NCI-H146 treated with DMSO at 0.1 percent for 48 hours (cell line): ENCODE results near the gene GAS6.
"Not testable (repeated sequence)": the region's sequence is repeated elsewhere in the genome, so short reads cannot be mapped to it uniquely, and the experiment has no call there.

Source experiments
- DNase-seq: peaks from one replicate; lab custom pipeline; 2025; ENCODE audit not compliant: unreplicated experiment; lab: John Stamatoyannopoulos, UW

Gene GAS6

DNA sequence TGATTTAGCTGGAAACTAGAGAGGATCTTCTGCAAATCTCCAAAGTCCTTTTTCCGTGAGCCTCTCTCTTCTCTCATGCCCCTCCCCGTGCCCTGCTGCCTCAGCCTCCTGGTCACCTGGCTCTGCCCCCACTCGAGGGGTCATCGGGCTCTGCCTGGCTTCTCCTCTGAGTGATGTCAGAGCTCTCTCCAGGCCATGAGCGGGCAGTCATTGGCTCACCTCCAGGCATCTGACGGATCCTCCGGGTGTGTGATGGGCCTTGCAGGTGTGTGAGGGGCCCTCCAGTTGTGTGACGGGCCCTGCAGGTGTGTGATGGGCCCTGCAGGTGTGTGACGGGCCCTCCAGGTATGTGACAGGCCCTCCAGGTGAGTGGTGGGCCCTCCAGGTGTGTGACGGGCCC, 10.3 kb upstream of the GAS6 start:
- no peak for DNase-seq

DNA sequence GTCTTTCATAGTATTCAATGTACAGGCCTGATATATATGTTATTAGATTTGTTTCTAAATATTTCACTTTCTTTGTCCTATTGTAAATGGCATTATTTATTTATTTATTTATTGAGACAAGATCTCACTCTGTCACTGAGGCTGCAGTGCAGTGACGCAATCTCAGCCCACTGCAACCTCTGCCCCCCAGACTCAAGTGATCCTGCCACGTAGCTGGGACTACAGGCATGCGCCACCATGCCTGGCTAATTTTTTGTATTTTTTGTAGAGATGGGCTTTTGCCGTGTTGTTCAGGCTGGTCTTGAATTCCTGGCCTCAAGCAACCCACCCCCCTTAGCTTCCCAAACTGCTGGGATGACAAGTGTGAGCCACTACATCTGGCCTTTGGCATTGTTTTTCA, 5.4 kb upstream of the GAS6 start:
- DNase-seq, result no peak

DNA sequence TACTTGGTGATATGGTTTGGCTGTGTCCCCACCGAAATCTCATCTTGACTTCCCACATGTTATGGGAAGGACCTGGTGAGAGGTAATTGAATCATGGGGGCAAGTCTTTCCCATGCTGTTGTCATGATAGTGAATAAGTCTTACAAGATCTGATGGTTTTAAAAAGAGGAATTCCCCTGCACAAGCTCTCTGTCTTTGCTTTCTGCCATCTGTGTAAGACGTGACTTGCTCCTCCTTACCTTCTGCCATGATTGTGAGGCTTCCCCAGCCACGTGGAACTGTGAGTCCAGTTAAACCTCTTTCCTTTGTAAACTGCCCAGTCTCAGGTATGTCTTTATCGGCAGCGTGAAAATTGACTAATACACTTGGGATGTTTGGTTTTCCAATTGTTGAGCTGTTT, 4.0 kb upstream of the GAS6 start:
- DNase-seq, result not testable (repeated sequence)

DNA sequence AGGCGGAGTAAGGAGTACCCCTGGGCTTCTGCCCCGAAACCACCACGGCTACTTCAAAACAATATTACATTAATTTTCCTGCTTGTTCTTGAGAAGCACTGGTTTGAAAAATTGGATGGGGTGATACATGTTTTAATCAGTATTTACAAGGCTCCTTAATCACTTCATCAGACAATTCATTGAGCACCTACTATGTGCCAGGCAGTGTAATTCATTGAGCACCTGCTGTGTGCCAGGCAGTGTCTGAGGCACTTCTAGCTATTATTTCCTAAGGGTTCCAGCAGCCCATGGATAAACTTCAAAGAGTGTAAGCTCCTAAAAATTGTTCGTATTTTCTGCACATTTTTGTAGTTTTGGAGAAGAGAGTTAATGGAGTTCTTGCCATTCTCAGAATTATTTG, 1.6 kb upstream of the GAS6 start:
- DNase-seq, result no peak

DNA sequence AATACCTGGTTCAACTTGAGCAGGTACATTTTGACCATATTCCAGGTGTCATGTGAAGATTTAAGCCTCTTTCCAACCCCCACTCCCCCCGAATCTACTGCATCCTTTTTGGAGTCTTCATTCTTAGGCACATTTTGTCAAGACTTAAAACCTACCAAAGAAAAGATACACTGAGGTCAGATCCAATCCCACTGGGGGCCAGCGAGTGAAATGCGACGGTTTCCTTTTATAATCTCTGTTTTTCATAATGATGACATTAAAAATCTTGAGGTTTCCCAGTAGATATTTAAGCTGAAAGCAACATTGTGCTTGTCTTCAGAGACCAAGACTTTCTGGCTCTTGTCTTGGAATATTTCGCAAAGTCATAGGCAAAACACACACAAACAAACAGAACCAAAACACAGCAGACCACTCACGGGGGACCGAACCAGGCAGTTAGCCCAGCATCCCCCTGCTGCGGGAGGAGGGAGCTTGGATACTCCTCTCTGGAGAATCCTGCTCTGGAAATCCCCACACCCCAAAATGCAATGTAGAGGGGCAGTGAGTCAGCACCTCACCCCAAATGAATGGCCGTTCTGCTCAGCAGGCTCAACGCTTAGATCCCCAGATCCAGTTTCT, 506 bp upstream of the GAS6 start:
- no peak for DNase-seq

DNA sequence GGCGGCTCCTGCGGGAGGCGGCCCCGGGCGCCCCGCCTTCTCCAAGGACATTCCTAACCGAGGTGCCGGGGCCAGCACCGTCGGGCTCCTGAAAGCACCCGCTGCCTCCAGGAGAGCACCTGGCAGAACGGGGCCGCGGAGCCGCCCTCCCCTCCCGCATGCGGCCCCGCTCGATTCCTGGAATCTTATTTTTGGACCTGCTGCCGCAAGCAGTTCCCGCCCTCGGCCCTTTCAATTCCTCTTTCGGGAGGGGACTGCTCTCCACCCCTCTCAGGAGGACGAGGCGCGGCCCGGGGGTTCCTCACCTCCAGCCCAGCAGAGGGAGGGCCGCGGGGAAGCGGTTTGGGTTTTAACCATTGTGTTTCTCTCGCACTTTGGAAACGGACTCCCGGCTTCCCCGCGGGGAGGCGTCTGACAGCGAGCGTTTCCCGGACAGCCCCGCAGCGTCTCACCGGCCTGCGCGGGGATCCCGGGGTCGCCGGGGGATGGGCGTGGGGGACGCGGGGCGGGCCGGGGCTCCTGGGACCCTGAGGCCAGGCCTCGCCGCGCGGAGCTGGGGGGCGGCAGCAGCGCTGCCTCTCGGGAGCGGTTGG, 849 bp downstream of the GAS6 start:
- no peak for DNase-seq

DNA sequence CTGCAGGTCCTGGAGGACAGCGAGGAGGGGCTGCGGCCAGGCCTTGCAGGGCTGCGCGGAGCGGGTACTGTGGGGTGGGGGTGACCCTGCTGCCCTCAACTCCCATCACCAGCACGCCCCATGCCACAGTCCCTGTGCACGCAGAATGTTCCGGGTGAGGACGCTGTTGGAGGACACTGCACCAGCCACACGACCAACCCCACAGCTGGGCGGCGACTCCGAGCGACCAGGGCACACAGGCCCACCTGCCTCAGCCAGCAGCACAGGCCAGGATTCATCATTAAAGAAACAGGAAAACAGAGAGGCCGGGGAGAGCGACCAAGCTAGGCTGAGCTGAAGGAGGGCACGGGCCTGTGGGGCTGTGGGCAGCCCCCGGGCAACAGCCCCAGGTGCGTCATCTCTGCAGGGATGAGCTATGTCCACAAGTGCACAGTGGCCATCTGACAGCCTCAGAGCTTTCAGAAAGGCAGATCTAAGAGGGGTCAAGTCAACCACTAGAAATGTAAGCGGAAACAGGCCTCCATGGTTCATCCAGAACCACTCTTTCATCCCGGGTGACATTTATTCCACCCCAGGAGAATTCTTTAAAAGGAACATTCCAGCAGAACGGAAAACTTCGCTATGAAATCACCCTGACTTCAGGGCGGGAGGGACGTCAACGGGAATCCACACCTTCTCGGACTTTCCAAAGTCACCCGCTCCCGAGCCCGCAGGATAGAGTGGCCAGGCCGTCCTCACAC, 1.5 kb downstream of the GAS6 start:
- DNase-seq, result no peak

DNA sequence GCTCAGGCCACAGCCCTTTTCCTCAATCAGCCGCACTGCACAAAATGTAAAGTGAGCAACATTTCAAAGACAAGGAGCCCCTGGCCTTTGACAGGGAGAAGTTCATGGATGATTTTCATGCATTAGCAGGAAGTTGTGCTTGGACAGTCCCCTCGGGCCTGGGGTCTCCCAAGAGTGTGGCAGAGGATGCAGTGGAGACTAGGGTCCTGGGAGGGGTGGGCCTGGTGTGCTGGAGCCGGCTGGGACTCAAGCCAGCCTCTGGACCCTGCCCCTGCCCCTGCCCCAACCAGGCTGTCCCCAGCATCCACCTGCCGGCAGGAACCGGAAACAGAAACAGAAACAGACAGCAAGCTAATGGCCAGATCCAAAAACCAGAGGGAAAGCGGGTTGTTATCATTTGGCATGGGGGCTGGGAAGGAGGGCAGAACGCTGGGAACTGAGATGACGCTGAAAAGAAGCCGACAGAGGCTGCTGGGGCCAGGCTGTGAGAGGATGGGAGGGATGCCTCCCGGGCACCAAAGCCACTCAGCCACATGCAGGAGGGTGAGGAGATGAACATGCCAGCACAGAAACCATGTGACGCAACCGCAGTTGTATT, 2.3 kb downstream of the GAS6 start:
- DNase-seq, result no peak

DNA sequence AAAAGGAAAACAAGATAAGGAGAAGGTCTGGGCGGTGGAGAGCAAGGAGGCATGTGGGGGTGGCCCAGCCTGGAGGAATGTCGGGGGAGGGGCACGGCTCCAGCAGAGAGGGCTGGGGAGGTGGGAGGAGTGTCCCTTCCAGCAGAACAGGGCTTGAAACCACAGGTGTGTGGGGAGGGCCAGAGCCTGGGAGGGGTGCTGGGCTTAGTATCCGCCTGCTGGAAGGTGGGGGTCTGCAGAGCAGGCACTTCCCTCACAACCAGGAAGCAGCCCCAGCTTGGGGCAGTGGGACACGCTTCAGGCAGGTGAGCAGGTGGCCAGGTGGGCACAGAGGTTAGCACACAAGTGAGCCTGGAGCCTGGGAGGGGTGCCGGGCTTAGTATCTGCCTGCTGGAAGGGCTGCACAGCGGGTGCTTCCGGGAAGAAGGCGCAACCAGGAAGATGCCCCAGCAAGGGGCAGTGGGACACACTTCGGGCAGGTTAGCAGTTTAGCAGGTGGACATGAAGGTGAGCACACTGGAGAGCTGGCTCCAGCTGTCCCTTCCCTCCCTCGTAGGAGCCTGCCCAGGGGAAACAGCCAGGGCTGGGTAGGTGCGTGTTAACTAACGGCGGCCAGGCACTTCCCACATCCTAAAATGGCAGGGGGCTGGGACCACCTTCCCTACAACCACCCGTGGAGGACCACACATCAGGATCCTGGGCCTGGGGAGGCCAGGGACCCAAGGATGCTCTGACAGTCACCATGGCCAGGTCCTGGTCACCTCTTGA, 3.0 kb downstream of the GAS6 start:
- no peak for DNase-seq

DNA sequence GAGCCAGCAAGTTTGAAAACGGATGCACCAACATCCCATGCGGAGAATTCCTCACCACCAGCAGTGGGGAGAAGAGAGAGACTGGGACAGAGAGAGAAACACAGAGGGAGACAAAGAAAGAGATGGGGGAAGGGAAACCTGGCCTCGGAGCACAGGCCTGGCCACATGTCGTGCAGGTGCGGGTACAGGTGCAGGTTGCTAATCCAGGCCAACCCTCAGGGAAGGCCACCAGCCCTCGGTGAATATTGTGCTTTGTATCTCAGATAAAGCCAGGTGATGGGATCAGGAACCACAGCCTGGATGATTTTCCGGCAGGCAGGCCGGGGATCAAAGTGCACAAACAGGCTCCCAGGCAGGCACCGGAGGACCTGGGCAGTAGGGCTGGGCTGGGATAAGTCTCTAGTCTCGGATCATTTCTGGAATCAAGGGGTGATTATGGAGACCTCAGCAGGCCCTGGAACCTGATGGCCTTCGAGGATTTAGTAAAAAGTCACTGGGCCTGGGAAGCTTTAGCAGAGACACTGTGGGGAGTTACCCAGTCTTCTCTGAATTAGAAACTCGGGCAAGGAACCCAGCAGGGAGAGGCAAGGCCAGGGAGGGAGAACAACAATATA, 3.7 kb downstream of the GAS6 start:
- DNase-seq, result peak; percentile 19

DNA sequence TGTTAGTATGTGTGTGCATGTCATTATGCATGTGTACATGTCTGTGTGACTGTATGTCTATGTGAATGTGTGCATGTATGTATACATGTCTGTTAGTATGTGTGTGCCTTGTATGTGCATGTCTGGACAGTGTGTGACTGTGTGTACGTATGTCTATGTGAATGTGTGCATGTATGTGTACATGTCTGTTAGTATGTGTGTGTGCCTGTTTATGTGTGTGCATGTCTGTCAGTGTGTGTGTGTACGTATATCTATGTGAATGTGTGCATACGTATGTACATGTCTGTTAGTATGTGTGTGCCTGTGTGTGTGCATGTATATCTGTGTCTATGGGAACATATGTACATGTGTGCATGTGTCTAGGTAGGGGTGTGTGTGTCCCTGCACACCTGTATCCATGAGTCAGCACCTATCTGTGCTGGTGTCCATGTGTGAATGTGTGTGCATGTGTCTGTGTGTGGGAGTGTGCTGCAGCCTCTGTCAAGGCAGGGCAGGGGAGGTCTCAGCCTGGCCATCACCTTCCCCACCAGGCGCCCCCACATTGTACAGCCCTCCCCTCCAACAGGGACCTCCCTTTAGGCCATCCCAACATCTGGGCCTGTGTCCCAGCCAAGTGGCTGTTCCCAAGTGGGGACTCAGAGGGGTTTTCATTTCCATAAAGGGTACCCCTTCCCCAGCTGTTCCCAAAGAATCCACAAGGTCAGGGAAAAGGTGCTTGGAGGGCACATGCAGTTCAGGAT, 4.4 kb downstream of the GAS6 start:
- DNase-seq, result no peak

DNA sequence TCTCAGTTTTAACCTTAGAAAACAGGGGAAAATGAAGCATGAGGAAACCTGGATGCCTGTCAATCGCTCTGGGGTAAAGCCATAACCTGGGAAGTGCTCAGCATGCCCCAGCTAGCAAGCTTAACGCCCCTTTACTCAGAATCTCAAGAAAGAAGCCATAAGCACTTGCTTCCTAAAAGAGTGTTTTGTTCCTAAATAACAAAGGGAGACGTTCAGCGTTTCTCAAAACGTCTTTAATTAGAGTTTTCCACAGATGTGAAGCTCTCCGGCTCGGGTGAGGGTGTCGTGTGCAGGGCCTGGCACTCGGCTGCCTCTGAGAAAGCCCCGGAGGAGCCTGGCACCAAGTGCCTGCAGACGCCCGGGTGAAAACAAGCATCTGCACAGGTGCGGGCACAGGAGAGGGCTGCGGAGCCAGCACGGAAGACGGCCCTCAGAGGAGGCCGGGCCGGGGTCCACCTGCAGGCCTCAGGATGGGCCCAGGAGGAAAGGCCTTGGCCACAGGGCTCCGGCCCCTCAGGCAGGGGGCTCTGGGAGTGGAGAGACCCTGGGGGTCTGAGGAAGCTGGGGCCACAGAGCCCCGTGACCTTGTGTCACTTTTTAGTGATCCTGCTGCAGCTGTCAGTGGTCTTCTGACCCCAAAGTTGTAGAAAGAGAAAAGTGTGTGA, 6.2 kb downstream of the GAS6 start:
- DNase-seq, result no peak

DNA sequence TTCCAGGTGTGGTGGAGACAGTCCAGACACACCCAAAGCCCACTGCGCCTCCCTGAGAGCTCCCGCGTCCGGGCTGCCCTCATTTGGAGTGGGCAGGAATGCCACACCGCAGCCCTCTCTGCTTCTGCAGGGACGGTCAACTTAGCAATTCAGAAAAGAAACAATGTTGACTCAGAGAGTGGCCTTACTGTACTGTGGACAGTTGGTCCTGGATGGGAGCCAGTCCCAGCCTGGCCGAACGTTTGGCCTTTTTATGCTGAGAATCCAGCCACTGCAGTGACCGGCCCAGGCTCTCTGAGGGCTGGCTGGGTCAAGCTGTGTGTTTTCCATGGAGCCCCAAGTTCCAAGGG, 7.2 kb downstream of the GAS6 start:
- DNase-seq, result no peak

DNA sequence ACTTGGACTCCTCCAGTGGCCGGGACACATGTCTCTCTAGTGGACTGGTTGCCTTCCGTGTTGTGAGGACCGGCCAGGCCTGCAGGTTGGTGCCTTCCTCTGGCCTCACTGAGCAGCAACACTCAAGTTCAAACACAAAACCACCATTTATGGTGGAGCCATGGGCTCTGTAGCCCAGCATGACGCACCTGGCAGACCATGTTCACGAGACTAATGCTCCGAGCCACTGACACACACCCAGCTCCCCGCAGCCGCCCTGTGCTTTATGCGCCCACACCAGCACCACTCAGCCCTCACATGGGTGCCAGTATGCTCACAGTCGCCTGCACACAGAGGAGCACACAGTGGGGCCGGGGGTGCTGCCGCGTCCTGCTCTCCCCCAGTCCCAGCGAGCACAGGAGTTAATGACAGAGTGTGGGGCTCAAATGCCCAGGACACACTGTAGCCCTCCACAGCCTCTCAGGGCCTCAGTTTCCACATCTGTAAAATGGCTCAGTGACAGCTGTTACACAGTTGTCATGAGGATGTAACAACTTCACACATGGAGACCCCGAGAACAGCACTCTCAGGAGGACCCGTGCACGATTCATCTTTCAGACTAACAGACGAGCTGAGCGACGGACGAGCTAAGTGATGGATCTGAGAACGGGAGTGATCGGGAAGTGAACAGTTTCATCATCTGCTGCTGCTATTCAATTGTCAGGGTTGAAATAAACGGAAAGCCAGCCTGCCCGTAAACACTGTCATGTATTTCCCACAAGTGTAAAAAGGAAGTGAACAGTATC, 7.8 kb downstream of the GAS6 start:
- DNase-seq, result no peak

DNA sequence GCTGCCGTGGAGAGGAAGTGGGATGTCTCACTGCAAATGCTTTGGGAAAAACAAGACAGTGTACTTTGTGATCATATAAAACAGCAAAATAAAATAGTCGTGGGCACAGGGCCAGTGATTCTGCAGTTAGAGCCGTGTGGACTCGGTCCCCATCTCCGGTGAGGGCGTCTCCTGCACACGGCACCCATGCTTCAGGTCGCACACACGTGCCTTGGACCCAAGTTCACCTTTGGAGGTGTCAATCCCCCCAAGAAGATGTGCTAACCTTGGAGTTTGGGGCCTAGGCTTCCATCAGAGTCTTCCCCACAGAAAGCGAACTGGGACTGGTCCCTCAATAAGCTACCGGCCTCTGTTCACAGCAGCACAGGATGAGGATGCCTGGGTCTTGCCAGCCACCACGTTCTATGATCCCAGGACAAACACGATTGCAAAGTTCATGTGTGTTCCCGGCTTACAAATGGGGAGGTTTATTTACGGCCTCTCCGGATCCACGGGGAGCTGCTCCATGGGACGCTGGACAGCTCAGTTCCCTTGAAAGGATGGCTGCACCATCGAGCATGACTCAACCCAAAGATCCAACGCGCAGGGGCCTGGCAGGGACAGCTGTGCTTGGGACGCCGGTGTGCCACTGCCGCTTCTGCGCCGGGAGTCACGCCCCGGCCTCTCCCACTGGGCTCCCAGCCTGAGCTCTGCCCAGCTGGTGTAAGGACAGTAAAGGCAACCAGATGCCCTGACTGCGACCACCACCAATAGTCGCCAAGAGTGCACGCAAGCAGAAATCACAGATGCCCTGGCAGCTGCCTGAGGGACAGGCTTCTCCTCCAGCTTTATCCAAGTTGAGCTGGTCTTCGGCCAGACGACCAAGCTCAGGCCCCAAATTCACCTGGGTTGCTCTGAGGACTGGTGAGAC, 8.6 kb downstream of the GAS6 start:
- no peak for DNase-seq

DNA sequence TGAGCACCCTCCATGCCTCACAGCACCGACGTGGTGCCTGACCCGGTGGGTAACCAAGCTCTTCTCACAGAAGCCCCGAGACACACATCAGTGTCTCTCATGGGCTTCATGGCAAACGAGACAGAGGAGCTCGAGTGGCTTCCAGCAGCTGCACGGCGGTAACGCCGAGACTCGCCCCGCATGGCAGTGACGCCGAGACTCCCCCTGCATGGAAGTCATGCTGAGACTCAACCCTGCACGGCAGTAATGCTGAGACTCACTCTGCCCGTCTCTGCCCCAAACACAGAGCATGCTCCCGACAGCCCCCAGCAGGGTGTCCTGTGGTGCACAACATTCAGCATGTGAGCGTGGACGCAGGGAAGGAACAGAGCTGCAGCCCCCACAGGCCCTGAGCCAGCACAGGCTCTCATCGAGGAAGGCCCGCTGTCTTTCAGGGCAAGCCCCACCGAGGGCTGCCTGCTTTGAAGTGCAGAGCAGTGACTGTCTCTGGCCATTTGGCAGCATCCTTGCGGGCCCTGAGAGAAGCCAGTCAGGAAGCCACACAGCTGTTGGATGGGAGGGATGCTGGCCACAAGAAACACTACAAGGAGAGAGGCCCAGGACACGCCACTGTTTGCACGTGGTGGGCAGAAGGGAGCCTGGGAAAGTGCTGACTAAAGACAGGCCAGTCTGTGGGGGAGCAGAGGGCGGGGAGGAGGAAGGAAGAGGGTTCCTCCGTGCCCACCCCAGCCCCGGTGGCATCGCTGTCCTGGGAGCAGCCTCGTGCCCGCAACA, 9.5 kb downstream of the GAS6 start:
- DNase-seq, result no peak

DNA sequence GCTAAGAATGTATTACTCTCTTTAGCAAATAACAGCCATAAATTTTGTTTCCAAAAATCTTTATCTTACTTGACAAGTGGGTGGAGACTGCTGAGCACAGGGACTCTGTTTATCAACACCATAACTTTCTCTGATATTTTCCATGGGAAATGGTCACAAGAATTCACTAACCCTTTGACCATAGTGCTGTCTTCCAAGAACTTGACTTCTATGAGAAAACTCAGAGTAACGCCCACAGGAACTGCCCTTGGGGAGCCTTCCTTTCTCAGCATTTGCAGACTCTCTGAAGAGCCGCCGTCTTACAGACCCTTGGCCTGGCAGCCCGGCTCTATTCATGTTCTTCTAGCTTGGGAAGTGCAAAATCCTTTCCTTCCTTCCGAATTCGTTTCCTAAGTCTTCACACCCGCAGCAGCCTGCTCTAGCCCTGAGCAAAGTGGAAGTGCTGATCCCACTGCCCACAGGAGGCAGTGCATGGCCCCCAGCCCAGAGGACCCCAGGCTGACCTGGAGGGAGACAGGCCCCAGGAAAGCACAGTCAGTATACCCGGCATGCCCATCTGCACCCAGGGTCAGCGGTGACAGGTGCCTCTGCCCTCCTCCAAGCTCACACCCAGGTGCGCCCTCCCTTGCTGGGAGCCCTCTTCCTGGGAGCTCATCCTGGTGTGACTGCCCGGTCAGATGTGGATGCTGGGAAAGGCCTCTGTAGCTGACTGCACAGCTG, 10.2 kb downstream of the GAS6 start:
- no peak for DNase-seq
